ENCODE results near the gene TTC27.

- TF ChIP-seq HMGXB4 (CRISPR knock-in tag; IDR thresholded peaks at IDR 0.05) (no peak), USF1 (CRISPR knock-in tag; IDR thresholded peaks at IDR 0.05) (no peak), CTCF (IDR thresholded peaks at IDR 0.05) (no peak)
Observed at GRCh38 chr2:32833709-32834108, 205.9 kb downstream of the TTC27 start.

Data from WTC11 (cell line).